HG02798 (cell line): ENCODE measurements around the gene VTI1A.
A peak's percentile ranks its signal among the peaks of the same experiment; 100 is the strongest.
"Not testable (repeated sequence)": the region's sequence is repeated elsewhere in the genome, so short reads cannot be mapped to it uniquely, and the experiment has no call there.

Experiments used
- ATAC-seq: cut with Tn5 transposase; IDR thresholded peaks from one replicate; pipeline ENCODE4 v1.9.1; 2021; ENCODE audit warnings: mild to moderate bottlenecking; ENCODE audit not compliant: unreplicated experiment, poor library complexity

The VTI1A gene

DNA sequence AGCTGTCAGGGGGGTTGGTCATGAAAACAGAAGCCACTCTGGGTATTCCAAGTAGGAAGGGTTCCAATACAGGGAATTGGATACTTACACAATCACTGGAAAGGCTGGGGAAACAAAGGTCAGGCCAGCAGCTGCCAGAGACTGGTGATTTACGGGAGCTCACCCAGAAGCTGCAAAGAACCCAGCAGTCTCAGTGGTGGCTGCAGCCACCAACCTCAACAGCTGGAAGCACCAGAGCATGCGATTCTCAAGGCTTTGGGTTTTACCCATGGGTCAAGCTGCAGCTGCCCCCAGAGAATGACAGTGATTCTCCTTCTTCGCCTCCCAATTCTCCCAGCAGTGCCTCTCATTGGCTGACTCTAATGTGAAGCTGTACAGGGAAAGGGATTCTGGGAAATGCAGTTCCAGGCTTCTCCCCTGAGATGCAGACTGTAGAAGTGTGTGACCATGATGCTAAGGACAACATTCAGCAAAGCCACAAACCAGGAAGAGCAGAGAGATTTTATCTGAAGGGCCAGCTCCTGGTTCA is 395.9 kb downstream of the VTI1A start:
- ATAC-seq, result peak; percentile 96

DNA sequence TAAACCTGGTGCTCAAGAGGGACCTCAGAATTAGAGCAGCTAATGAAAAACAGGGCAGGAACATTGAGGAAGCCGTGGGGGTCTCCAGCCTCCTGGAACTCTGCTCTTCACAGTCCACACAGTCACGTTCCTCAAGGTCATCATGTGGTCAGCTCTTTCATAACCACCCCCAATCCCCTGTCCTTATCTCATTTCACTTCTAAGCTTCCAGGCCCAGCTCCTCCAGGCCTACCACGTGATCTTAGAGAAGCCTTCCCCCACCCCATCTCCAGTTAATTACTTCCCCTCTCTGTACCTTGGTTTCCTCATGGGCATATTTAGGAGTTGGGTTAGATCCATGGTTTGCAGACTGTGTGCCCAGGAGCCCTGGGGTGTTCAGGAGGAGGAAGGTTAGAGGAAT is 396.6 kb downstream of the VTI1A start:
- ATAC-seq, result no peak

DNA sequence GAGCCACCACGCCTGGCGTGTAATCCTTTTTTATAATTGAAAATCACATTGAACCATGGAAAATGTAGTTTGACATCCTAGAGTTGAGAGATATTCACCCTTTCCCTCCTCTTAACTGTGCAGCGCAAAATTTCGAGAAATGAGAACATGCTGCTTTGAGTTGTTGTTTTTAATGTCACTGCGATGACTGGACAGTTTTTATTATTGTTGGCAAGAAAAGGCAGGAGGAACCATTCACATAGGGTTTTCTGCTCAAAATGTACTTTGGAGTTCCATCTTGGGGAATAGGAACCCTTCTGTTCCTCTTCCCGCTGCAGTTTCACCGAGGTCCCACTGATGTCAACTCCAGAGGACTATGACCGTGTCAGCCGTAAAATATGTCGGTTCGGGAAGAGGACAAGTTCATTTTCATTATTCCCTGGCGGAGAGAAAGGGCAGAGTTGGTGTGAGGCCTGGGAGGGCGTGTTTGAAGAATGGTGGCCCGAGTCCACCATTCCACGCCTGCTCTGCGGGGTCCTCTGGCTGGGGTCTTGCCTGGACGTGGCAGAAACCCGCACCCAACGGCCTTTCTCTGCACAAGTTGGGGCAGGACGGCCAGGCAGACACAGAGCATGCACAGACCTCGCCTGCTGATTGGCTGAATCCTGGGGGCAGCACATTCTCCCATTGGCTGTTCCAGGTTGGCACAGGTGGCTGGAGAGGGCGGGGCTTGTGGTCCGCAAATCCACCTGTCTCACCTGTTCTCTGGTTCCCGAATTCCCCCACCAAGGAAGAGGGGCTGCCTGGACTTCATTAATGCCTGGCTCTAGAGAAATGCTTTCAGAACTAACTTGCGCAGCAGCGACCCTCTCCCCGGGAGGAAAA is 397.9 kb downstream of the VTI1A start:
- ATAC-seq, result no peak

DNA sequence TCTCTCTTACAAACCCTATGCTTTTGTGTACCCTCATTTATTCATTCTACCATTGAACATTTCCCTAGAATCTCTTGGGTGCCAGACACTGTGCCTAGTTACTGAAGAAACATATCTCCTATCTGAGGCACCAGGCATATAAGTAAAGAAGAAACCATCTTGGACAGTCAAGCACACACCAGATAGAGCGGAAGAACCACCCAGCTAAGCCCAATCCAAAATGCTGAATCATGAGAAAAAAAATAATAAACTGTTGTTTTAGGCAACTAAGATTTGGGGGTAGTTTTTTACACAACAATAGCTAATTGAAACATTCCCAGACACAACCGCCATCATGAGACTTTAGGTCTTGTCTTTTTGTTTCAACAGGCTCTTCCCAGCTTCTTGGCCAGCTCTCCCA is 400.8 kb downstream of the VTI1A start:
- ATAC-seq, result no peak

DNA sequence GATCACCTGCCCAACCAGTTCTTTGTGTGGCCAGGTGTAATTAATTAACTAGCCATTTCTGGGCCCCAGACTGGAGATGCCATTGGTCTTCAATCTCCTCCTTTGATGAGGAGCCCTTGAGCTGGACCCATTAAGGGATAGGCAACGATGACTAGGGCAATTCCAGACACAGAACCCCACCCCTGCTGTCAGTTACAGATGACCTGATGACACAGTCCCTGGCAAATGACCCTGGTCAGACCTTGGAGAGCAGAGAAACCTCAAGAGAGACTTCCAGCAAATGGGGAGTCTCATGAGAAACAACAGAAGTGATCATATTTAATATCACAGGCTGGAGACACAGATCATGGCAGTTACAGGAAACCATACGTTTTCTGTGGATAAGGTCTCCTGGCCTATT is 401.2 kb downstream of the VTI1A start:
- ATAC-seq, result no peak

DNA sequence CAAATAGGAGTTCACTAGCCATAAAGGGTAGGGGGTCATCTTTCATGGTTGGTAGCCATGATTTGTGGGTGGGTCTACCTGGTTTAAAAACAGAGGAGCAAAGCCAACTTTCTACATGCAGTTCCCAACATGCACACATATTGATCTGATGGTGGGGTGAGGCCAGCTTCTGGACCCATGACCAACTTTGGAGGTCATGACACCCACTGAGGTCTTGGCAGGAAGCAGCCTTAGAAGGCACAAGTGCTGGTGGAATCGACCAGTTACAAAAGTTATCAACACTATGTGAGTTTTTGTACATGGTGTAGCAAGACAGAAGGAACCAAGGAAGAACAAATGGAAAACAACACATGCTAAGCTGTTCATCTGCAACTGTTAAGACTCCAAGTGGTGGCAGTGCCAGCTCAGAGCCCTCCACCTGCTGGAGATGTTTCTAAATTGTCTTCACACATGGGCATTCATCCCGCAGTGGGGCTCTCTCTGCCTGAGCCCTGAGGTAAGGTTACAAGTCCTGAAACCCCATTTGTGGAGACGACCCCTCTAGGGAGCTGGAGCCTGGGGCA is 401.9 kb downstream of the VTI1A start:
- no peak for ATAC-seq

DNA sequence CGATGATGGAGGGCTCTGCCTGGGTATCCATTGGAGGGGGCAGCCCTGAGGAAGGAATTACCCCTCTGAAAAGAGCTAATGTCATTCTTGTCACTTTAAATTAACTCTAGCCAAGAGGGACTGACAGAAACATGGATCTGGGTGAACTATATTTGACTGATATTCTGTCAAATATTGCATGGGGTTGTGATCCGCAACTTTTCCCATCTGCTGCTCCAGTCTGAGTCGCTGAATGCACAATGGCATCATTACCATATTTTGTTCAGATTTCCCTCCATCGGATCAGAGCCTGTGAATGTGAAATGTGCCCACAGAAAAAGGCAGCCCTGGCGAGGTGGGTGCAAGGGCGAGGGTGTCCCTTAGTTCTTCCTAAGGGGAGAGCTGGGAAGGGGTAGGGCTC is 402.5 kb downstream of the VTI1A start:
- no peak for ATAC-seq

DNA sequence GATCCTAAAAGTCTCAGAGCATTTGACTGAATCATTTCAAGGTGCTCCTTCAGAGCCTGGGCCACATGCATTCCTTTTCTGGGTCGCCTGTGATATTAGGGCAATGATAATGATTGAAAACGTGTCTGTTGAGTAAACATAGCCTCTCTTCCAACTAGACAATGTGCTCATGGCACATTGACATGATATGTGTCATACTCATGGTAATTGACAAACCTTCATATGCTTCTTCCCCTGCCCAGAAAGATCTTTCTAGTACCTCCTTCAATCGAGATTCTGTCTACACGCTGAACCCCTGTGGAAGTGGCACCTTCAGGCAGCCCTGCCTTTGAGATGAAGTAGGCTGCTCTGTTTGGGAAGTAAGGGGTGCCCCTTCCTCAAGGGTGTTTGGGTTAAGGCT is 404.2 kb downstream of the VTI1A start:
- ATAC-seq, result no peak

DNA sequence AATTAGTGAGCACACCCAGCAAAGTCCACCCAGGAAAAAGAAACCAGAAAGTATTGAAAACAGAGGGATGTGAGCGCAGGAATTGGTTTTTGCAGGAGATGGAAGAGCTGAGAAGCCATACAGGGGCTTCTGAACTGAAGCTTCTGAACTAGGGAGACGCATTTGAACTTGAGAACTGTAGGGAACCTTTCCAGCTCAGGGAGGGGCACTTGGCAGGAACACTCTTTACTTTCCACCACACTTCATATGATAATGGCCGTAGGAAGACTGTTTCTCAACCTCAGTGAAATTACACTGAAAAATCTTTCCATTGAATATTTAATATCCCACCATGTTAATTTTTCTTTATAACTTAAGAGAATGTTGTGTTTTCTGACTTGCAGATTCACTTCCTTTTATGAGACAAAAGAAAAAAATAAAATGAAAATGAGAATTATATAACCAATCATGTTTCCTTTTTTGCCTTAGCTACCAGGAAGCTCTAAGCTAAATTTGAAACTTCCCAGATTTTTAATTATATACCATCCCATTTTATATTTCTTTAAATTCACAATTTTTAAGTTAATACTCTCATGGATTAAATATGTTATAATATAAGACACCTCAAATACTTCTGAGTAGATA is 404.7 kb downstream of the VTI1A start:
- ATAC-seq, result no peak

DNA sequence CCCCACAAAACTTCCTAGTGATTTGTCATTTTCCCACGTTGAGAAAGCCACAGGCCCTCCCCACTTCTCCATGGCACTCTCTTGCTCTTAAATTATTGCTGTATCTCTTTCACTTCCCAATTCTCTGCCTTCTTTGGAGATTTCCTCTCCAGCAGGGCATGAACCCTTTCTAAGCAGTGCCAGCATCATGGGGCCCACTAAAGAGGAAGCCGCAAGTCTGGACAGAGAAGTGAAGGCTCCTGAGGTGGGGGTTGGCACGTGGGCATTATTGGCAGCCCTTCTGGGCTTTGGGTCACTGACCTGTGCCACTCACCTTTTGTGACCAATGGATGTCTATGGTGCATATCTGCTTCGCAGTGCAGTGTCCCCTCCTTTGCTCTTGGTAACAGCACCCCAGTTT is 405.3 kb downstream of the VTI1A start:
- no peak for ATAC-seq

DNA sequence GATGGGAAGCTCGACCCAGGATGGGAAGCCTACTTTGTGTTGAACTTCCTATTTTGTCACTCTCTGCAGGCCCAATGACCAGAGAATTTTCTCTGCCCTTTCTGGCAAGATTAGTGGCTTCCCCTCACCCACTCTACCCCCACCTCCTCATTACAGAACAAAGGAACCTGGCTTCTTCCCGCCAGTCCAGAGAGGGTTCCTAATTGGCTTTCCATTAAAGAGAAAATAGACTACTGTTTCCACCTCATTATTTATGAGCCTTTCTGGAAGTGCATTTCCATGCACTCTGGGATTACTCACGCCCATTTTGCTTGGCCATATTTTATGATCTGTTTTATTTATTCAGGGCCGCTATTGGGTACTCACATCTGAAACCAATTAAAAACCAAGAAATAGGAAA is 408.1 kb downstream of the VTI1A start:
- ATAC-seq, result no peak

DNA sequence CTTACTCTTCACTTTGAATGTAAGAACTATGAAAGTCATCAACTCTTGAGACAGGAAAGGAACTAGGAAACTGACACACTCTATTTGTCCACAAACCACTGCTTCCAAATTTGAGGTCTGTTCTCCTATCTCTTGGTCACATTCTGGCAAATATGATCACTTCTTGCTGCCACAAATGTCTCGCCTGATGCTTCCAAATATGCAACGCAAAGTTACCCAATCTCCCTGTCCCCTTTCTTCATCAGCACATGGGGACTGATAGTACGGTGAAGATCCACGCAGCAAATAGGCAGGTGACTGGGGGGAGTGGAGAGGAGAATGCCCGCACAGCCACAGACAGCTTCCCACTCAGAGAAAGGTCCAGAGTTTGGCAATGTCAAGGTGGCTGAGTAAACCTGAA is 410.5 kb downstream of the VTI1A start:
- no peak for ATAC-seq

DNA sequence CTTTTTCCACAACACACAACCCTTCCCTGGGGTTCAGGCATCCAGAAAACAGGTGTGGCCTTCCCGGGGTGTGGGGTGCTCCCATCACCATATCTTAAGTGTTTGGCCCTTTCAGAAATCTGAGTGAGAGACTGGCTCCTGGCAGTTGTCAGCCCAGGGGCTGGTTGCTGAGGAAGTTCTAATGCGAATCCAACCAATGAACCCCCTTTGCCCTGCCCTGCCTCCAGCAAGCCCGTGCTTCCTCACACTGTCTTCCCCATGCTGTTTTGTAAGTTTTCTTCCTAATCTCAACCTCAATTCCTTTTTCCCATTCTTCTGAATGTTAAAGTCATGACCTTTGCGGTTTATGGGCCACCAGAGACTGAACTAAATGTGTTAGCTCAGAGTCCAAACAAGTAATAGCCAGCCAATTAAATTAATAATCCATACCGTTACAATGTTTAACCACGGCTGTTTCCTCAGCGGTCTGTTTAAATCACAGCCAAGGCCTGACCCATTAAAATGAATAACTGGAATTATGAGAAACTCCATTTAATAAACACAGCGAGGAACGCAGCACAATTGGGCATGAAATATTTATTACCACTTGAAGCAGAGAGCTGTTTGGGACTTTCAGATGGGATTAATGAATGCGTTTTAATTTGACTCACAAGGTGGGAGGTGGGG is 412.1 kb downstream of the VTI1A start:
- ATAC-seq, result no peak

DNA sequence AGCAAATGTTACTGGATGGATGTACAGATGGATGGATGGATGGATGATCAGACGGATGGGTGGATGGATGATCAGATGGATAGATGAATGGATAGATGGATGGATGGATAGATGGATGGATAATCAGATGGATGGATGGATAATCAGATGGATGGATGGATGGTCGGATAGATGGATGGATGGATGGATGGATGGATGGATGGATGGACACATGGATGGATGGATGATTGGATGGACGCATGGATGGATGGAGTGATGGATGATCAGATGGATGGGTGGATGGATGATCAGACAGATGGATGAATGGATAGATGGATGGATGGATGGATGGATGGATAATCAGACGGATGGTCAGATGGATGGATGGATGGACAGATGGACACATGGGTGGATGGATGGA is 412.8 kb downstream of the VTI1A start:
- no peak for ATAC-seq

DNA sequence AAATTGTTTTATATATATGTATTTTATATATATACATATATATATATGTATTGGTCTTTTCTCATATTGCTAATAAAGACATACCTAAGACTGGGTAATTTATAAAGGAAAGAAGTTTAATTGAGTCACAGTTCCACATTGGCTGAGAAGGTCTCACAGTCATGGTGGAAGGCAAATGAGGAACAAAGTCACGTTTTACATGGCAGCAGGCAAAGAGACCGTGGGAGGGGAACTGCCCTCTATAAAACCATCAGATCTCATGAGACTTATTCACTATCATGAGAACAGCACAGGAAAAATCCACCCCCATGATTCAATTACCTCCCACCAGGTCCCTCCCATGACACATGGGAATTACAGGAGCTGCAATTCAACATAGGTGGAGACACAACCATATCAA is 416.4 kb downstream of the VTI1A start:
- ATAC-seq, result not testable (repeated sequence)
